Sigmoid colon (tissue), 7 donors: ENCODE results near the gene NEB. TPM values are rescaled to one million over a fixed set of nuclear protein-coding genes. Genes with fewer than 3 reads are reported as not detected.
"Not testable (repeated sequence)": the region's sequence is repeated elsewhere in the genome, so short reads cannot be mapped to it uniquely, and the experiment has no call there.

Experiments used
- DNase-seq: peaks from one replicate; pipeline ENCODE4 v3.0.0-alpha.2; 2019
- H3K27ac ChIP-seq, 4 donors: fragments of 200-600 bp; sonication (generic); one replicate each; pipeline ENCODE4 v1.5.1; 2016 to 2019; ENCODE audit warnings: mild to moderate bottlenecking in 1 of 4
- H3K27me3 ChIP-seq, 3 donors: fragments of 200-600 bp; sonication (generic); one replicate each; pipeline ENCODE4 v1.5.1; 2019; ENCODE audit warnings: mild to moderate bottlenecking in 1 of 3
- H3K36me3 ChIP-seq, 4 donors: fragments of 200-600 bp; sonication (generic); one replicate each; pipeline ENCODE4 v1.5.1; 2016 to 2019
- H3K4me1 ChIP-seq, 4 donors: fragments of 200-600 bp; sonication (generic); one replicate each; pipeline ENCODE4 v1.5.1; 2017 to 2019
- H3K4me3 ChIP-seq, 4 donors: fragments of 200-600 bp; sonication (generic); one replicate each; pipeline ENCODE4 v1.5.1; 2017 to 2019; ENCODE audit warnings: mild to moderate bottlenecking in 2 of 4, moderate library complexity in 1 of 4
- H3K9me3 ChIP-seq, 4 donors: fragments of 200-600 bp in 3 of 4; sonication (generic) in 3 of 4; one replicate each; pipeline versions ENCODE4 v1.5.1 to v1.6.1; 2013 to 2019
- EP300 ChIP-seq, 4 donors: sonication (generic); formaldehyde crosslinking; IDR thresholded peaks; one replicate each; pipeline ENCODE4 v1.6.1; 2017; ENCODE audit warnings: antibody characterized with exemption in 4 of 4
- POLR2A ChIP-seq, 2 donors: fragments of 450-650 bp; IDR thresholded peaks; one replicate each; pipeline ENCODE4 v1.6.1; 2016; ENCODE audit warnings: antibody characterized with exemption in 2 of 2, mild to moderate bottlenecking in 2 of 2, moderate library complexity in 2 of 2
- POLR2AphosphoS5 ChIP-seq, 4 donors: sonication (generic); formaldehyde crosslinking; IDR thresholded peaks; one replicate each; pipeline ENCODE4 v1.6.1; 2017; ENCODE audit warnings: antibody characterized with exemption in 4 of 4
- WGBS, 2 donors: extraction: QIAGEN DNeasy Blood & Tissue Kit; methylation state at CpG; one replicate each; pipeline ENCODE4 v1.1.7; 2013; 5-methylcytosine and 5-hydroxymethylcytosine counted together
- intact Hi-C: fragments of 100-400 bp; cut with DNase I; formaldehyde crosslinking; loops from one replicate; pipeline ENCODE4 v1.15.1; 2023
- polyA plus RNA-seq, 3 donors: library from polyadenylated mRNA; stranded (reverse); fragments of 200-250 nt; gene quantifications; one replicate each; pipeline ENCODE4 v1.2.3, GENCODE V29; 2013
- total RNA-seq, 4 donors: library from RNA; depleted of rRNA; stranded (reverse); fragments of >200 nt; gene quantifications; one replicate each; pipeline ENCODE4 v1.1.0, GENCODE V29; 2016
- TF ChIP-seq, protein P1 (sequence below), 4 experiments: fragments of 450-650 bp in 3 of 4; fragments of 200-600 bp in 1 of 4; IDR thresholded peaks; one replicate each; pipeline ENCODE4 v1.5.1; 2016 to 2019; ENCODE audit warnings: antibody characterized with exemption in 4 of 4, mild to moderate bottlenecking in 3 of 4, moderate library complexity in 2 of 4
- donor health status: healthy with polysubstance abuse.
- donor health status: Bipolar disorder and iron deficiency.
- donor health status: healthy.

Gene NEB
- total and polyA plus RNA-seq, 7 donors, result under 0.01 to 1.4 (median 0.60) TPM; not detected in 1

DNA sequence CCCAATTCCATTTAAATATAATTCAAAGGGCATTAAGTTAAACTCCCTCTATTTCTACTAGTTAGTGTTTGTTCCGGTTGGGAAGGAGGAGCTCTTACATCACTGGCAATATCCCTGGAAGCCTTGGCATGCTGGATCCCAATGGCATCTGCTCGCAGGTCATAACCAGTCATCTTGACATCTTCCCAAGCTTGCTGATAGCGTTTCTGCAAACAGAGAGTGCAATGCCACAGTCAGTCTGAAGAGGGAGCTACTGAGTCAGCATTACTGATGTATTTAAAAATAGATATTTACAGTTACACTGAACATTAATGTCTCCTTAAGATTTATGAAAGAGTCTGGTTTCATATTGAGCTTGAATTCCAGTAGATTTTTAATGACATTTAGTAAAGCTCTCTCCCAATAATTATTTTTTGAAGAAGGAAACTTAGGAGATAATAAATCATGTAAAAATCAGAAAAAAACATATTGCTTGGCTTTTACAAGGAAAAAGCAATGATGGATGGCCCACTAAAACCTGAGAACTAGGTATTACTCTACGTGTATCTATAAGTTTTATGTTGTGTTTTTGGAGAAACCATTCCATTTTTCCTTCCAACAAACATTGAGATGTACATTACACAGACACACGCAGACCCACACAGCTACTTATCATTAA is 142.9 kb downstream of the NEB start:
- H3K4me1 ChIP-seq, H3K36me3 ChIP-seq, H3K9me3 ChIP-seq, H3K27ac ChIP-seq, H3K4me3 ChIP-seq, DNase-seq, intact Hi-C loops, H3K27me3 ChIP-seq: not testable (repeated sequence)
- WGBS, 2 donors, result 36 to 39% methylated on average over 4 of the region's 5 CpGs
- TF ChIP-seq, protein P1, sequence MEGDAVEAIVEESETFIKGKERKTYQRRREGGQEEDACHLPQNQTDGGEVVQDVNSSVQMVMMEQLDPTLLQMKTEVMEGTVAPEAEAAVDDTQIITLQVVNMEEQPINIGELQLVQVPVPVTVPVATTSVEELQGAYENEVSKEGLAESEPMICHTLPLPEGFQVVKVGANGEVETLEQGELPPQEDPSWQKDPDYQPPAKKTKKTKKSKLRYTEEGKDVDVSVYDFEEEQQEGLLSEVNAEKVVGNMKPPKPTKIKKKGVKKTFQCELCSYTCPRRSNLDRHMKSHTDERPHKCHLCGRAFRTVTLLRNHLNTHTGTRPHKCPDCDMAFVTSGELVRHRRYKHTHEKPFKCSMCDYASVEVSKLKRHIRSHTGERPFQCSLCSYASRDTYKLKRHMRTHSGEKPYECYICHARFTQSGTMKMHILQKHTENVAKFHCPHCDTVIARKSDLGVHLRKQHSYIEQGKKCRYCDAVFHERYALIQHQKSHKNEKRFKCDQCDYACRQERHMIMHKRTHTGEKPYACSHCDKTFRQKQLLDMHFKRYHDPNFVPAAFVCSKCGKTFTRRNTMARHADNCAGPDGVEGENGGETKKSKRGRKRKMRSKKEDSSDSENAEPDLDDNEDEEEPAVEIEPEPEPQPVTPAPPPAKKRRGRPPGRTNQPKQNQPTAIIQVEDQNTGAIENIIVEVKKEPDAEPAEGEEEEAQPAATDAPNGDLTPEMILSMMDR (IDR thresholded peaks at IDR 0.05), result peak in 1 of 4 experiments; percentile 26

DNA sequence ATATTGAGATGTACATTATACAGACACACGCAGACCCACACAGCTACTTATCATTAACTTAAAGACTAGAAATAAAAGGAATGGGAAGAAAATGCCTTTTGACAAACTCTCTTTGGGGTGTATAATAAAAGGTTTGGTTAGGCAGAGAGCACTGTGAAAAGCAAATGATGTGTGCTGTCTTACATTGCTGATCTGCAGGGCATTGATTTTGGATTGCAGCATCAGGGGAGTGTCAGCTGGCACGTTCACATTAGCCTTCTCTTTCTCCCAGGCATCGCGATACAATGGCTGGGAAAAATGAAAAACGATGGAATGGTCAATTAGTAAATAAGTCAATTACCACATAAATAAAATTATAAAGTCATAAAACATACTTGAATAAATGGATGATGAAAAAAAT is 153.0 kb downstream of the NEB start:
- H3K4me3 ChIP-seq, DNase-seq, H3K27me3 ChIP-seq, intact Hi-C loops, H3K9me3 ChIP-seq, H3K36me3 ChIP-seq, H3K4me1 ChIP-seq, H3K27ac ChIP-seq: not testable (repeated sequence)
- 73 to 91% methylated on average over 1 of the region's 5 CpGs for WGBS, 2 donors

DNA sequence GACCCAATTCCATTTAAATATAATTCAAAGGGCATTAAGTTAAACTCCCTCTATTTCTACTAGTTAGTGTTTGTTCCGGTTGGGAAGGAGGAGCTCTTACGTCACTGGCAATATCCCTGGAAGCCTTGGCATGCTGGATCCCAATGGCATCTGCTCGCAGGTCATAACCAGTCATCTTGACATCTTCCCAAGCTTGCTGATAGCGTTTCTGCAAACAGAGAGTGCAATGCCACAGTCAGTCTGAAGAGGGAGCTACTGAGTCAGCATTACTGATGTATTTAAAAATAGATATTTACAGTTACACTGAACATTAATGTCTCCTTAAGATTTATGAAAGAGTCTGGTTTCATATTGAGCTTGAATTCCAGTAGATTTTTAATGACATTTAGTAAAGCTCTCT is 153.6 kb downstream of the NEB start:
- H3K4me1 ChIP-seq, H3K4me3 ChIP-seq, H3K9me3 ChIP-seq, H3K27ac ChIP-seq, intact Hi-C loops, H3K27me3 ChIP-seq, H3K36me3 ChIP-seq, DNase-seq: not testable (repeated sequence)
- WGBS, 2 donors, result no CpG with 5 or more reads among the region's 4 CpGs

DNA sequence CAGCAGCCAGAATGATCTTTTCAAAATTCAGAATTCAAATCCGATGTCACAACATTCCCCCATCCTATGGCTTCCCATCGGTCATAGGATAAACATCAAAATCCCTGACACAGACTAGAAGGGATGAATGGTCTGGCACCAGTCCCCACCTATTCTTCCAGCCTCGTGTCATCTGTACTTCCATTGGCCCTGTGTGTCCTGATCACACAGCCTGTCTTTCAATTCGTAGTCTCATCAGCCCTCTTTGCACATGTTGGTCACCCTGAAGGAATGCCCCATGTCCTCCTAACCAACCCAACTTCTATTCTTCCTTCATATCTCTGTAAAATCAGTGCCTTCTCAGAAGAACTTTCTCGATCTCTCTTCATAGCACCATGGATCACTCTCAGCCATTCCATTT is 157.2 kb downstream of the NEB start:
- Histone ChIP-seq H3K4me1 (no peaks in the 10 kb centered on the region), H3K36me3 (no peaks in the 10 kb centered on the region), H3K4me3 (no peak overlapping the region), H3K27ac (no peak overlapping the region), H3K9me3 (no peaks in the 10 kb centered on the region), H3K27me3 (no peaks in the 10 kb centered on the region)
- 85 to 88% methylated on average over 5 of the region's 5 CpGs for WGBS, 2 donors
- intact Hi-C loops, result no loop called here
- TF ChIP-seq, protein P1 (IDR thresholded peaks at IDR 0.05), result no peak
- no peak for TF ChIP-seq EP300 (IDR thresholded peaks at IDR 0.05)
- TF ChIP-seq POLR2AphosphoS5 (IDR thresholded peaks at IDR 0.05), result no peak
- TF ChIP-seq POLR2A (IDR thresholded peaks at IDR 0.05), result no peak
- DNase-seq, result no peak

DNA sequence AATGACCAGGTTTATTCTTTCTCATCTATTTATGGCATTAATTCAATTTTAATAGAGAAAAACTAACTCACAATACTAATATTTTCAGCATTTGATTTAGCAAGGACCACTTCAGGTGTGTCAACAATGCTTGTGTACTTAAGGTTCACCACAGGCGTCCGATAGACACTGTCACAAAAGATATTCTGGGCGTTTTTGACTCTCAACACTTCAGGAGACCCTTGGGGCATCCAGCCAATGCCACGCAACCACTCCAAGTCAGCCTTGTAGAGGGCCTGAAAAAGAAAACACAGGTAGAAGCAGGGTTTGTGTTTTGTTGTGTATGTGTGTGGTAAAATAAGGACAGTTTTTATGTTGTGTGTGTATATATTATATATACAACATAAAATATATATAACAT is 158.2 kb downstream of the NEB start:
- intact Hi-C loops, result no loop called here
- TF ChIP-seq, protein P1 (IDR thresholded peaks at IDR 0.05), result no peak
- TF ChIP-seq POLR2AphosphoS5 (IDR thresholded peaks at IDR 0.05), result no peak
- no peak for TF ChIP-seq POLR2A (IDR thresholded peaks at IDR 0.05)
- TF ChIP-seq EP300 (IDR thresholded peaks at IDR 0.05), result no peak
- no peaks in the 10 kb centered on the region for H3K4me1 ChIP-seq
- WGBS, 2 donors, result 77 to 83% methylated on average over 4 of the region's 4 CpGs
- H3K27me3 ChIP-seq, result no peaks in the 10 kb centered on the region
- DNase-seq, result no peak
- H3K9me3 ChIP-seq, result no peaks in the 10 kb centered on the region
- no peak overlapping the region for H3K27ac ChIP-seq
- no peak overlapping the region for H3K4me3 ChIP-seq
- no peaks in the 10 kb centered on the region for H3K36me3 ChIP-seq

DNA sequence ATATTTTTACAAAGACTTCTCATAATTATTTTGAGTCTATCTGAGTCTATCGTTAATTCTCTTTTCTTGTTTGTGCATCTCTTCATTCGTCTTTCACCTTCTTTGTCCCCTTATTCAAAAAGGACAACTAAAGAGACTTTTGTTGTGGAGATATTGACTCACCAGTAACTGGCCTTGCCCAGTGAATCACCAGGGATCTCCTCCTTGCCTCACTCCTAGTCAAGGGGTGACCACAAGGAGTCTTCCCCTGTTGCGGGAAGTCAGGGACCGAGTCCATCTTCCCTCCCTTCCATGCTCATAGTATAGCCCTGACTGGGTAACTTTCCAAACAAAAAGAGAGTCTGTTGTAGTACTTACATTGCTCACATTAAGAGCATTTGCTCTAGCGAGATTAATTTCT is 158.9 kb downstream of the NEB start:
- Histone ChIP-seq H3K4me1 (no peaks in the 10 kb centered on the region), H3K4me3 (no peak overlapping the region), H3K9me3 (no peaks in the 10 kb centered on the region), H3K27me3 (no peaks in the 10 kb centered on the region), H3K36me3 (no peaks in the 10 kb centered on the region), H3K27ac (no peak overlapping the region)
- no peak for TF ChIP-seq POLR2A (IDR thresholded peaks at IDR 0.05)
- no peak for TF ChIP-seq POLR2AphosphoS5 (IDR thresholded peaks at IDR 0.05)
- no peak for TF ChIP-seq EP300 (IDR thresholded peaks at IDR 0.05)
- TF ChIP-seq, protein P1 (IDR thresholded peaks at IDR 0.05), result no peak
- DNase-seq, result no peak
- intact Hi-C loops, result no loop called here
- 93 to 94% methylated on average over 5 of the region's 5 CpGs for WGBS, 2 donors
